OCI-LY7 (cell line): ENCODE data around the gene SLC32A1. TPM values are rescaled to one million over a fixed set of nuclear protein-coding genes. Genes with fewer than 3 reads are reported as not detected.

Source experiments
- BruUV-seq: library from RNA; stranded (reverse); fragments of 400-500 nt; replicated peaks from 2 replicates; lab custom pipeline; 2021; lab: Mats Ljungman, UMichigan
- CTCF ChIA-PET: fragments of 300-600 bp; sonication (Branson Sonifier 250); formaldehyde crosslinking; loops from one replicate; lab custom pipeline; 2022; ENCODE audit warnings: antibody characterized with exemption; ENCODE audit not compliant: unreplicated experiment; lab: Charles Lee
- POLR2A ChIA-PET: fragments of 300-600 bp; sonication (Branson Sonifier 250); formaldehyde crosslinking; loops from one replicate; lab custom pipeline; 2022; ENCODE audit warnings: antibody characterized with exemption; lab: Charles Lee
- DNase-seq: peaks from one replicate; pipeline ENCODE4 v3.0.0-alpha.2; 2015; ENCODE audit warnings: low spot score
- H2AFZ ChIP-seq: fragments of 200-600 bp; sonication (generic), shearing (Covaris generic); 2 replicates; pipeline ENCODE4 v1.6.1; 2014; ENCODE audit warnings: mild to moderate bottlenecking, antibody characterized with exemption, low read length, moderate library complexity
- H3K27ac ChIP-seq: fragments of 200-600 bp; sonication (generic); 2 replicates; pipeline ENCODE4 v1.5.1; 2014; ENCODE audit warnings: mixed run types, low read depth, mild to moderate bottlenecking, moderate library complexity, low read length, inconsistent platforms; ENCODE audit not compliant: poor library complexity, severe bottlenecking
- H3K36me3 ChIP-seq: fragments of 200-600 bp; sonication (generic); 2 replicates; pipeline ENCODE4 v1.6.1; 2014; ENCODE audit warnings: mild to moderate bottlenecking, antibody characterized with exemption, low read length, moderate library complexity, mixed read lengths; ENCODE audit not compliant: insufficient read depth
- H3K4me1 ChIP-seq: fragments of 200-600 bp; sonication (generic); 2 replicates; pipeline ENCODE4 v1.5.1; 2014; ENCODE audit warnings: mild to moderate bottlenecking, low read length; ENCODE audit not compliant: insufficient read depth, poor library complexity, severe bottlenecking
- H3K4me2 ChIP-seq: fragments of 200-600 bp; sonication (generic); 2 replicates; pipeline ENCODE4 v1.6.1; 2014; ENCODE audit warnings: mild to moderate bottlenecking, low read length
- H3K4me3 ChIP-seq: fragments of 200-600 bp; sonication (generic); 2 replicates; pipeline ENCODE4 v1.5.1; 2014; ENCODE audit warnings: mild to moderate bottlenecking, low read depth, low read length; ENCODE audit not compliant: poor library complexity, severe bottlenecking
- H3K79me2 ChIP-seq: fragments of 200-600 bp; sonication (generic); 2 replicates; pipeline ENCODE4 v1.6.1; 2016; ENCODE audit warnings: low read depth, mild to moderate bottlenecking, low read length, moderate library complexity, mixed read lengths; ENCODE audit not compliant: insufficient read depth
- H3K9me2 ChIP-seq: fragments of 200-600 bp; sonication (generic); 2 replicates; pipeline ENCODE4 v1.6.1; 2016; ENCODE audit warnings: mild to moderate bottlenecking, low read length, mixed read lengths; ENCODE audit not compliant: insufficient read depth
- H3K9me3 ChIP-seq: fragments of 200-600 bp; sonication (generic); 2 replicates; pipeline ENCODE4 v1.6.1; 2014; ENCODE audit warnings: mild to moderate bottlenecking, mixed run types, low read length, mixed read lengths
- H4K20me1 ChIP-seq: fragments of 200-600 bp; sonication (generic); 2 replicates; pipeline ENCODE4 v1.6.1; 2014; ENCODE audit warnings: mild to moderate bottlenecking, antibody characterized with exemption, low read length, moderate library complexity, mixed read lengths; ENCODE audit not compliant: insufficient read depth
- CTCF ChIP-seq: fragments of 200-600 bp; sonication (generic); conservative IDR thresholded peaks from 2 replicates; pipeline ENCODE4 v1.5.1; 2014; ENCODE audit warnings: mild to moderate bottlenecking, antibody characterized with exemption, low read length, moderate library complexity, mixed read lengths
- EZH2phosphoT487 ChIP-seq: fragments of 200-600 bp; sonication (generic); IDR thresholded peaks from 2 replicates; pipeline ENCODE4 v1.6.1; 2018; ENCODE audit warnings: low read depth, borderline replicate concordance, mild to moderate bottlenecking, mixed run types, antibody characterized with exemption, low read length, moderate library complexity, mixed read lengths
- intact Hi-C: fragments of 100-400 bp; cut with micrococcal nuclease; formaldehyde crosslinking; loops from one replicate; pipeline ENCODE4 v1.10.0; 2022; ENCODE audit not compliant: unreplicated experiment
- total RNA-seq, 2 experiments: library from RNA; depleted of rRNA in 1 of 2; stranded (reverse); fragments of >200 nt in 1 of 2; shearing (Covaris generic) in 1 of 2; gene quantifications; 2 replicates each; pipeline ENCODE4 v1.2.3, GENCODE V29; 2014 to 2022

Gene SLC32A1
- total RNA-seq, 2 experiments from 2014 or later: not detected

GRCh38 chr20:38722683-38723016, 1.6 kb upstream of the SLC32A1 start:
- ChIA-PET POLR2A (no interaction called here), CTCF (interaction anchor here (0.9 kb wide), 1 partner anchor 10 kb away, joined by 3 read pairs; no protein-coding TSS in a partner anchor)
- intact Hi-C loops: no loop called here
- Histone ChIP-seq H3K4me2 (no peak overlapping the region), H2AFZ (no peak overlapping the region), H3K9me2 (no peaks in the 10 kb centered on the region), H3K27ac (no peak overlapping the region), H3K4me1 (peaks cover 13% of the 10 kb centered on the region), H4K20me1 (no peaks in the 10 kb centered on the region), H3K9me3 (no peaks in the 10 kb centered on the region), H3K4me3 (no peak overlapping the region), H3K36me3 (no peaks in the 10 kb centered on the region), H3K79me2 (no peaks in the 10 kb centered on the region)
- DNase-seq: no peak
- BruUV-seq: no TSS peak
- TF ChIP-seq EZH2phosphoT487: no peak
- TF ChIP-seq CTCF: no peak

DNA sequence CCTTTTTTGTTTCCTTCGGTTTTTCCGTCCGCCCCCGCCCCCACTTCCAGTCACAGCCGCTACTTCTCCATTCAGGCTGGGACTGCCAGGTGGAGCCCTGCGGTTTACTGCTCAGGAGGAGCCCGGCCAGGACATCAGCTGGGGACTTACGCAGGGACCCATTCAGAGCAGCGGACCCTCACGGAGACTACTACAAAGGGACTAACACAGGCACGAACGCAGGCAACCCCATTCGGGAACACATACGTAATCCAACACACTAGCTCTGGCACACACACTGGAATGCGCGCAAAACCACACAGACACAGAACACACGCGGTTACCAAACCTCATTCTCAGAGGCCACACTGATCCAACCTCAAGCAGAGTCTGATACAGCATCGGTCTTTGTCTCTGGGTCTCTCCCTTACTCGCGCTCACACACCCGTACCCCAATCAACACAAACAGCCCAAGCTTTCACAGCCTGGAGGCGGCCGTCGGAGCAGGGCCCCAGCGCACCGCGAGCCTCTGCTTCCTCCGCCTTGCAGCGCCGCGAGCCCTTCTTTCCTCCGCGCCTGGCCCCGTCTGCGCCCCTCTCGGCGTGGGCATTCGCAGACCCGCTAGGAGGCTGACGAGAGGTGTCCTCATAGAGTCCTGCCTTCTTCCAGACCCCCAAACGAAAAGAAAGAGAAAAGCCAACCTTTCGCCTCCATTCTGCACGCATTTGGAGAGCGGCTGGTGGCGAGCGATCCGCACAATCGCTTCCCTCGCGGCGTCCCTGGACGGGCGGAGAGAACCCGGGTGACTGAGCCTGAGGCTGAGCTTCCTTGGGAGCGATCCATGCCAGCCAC, 1.1 kb upstream of the SLC32A1 start:
- Histone ChIP-seq H3K27ac (no peak overlapping the region), H3K36me3 (no peaks in the 10 kb centered on the region), H3K4me3 (no peak overlapping the region), H4K20me1 (no peaks in the 10 kb centered on the region), H3K4me2 (no peak overlapping the region), H3K79me2 (no peaks in the 10 kb centered on the region), H3K9me2 (no peaks in the 10 kb centered on the region), H3K9me3 (no peaks in the 10 kb centered on the region), H3K4me1 (peaks cover 13% of the 10 kb centered on the region), H2AFZ (no peak overlapping the region)
- BruUV-seq: no TSS peak
- ChIA-PET POLR2A (no interaction called here), CTCF (interaction anchor here (0.9 kb wide), 1 partner anchor 11 kb away, joined by 3 read pairs; no protein-coding TSS in a partner anchor)
- intact Hi-C loops: no loop called here
- TF ChIP-seq CTCF: no peak
- TF ChIP-seq EZH2phosphoT487: no peak
- no peak for DNase-seq

- Histone ChIP-seq H2AFZ (no peak overlapping the region), H3K9me2 (no peaks in the 10 kb centered on the region), H3K9me3 (no peaks in the 10 kb centered on the region), H3K36me3 (no peaks in the 10 kb centered on the region), H3K4me1 (peaks cover 13% of the 10 kb centered on the region), H3K79me2 (no peaks in the 10 kb centered on the region), H3K27ac (no peak overlapping the region), H3K4me2 (peak overlapping the region; percentile 50; the same call in 1 of the 2 replicates), H3K4me3 (no peak overlapping the region), H4K20me1 (no peaks in the 10 kb centered on the region)
- DNase-seq: no peak
- no peak for TF ChIP-seq CTCF
- TF ChIP-seq EZH2phosphoT487: no peak
- ChIA-PET POLR2A (interaction anchor here (0.6 kb wide), 1 partner anchor 66 kb away, joined by 4 read pairs; no protein-coding TSS in a partner anchor), CTCF (no interaction called here)
- intact Hi-C loops: no loop called here
- BruUV-seq: no TSS peak
Observed at GRCh38 chr20:38724626-38725147, 401 bp downstream of the SLC32A1 start.
